ENCODE results near the gene MMD2. TPM values are rescaled to one million over a fixed set of nuclear protein-coding genes. Genes with fewer than 3 reads are reported as not detected.
"Not testable (repeated sequence)": the region's sequence is repeated elsewhere in the genome, so short reads cannot be mapped to it uniquely, and the experiment has no call there.

Gene MMD2
- total RNA-seq, 5 donors from 2014 or later (not counting 1 experiment from before 2014, with no cell fraction given) = not detected

- H3K27me3 Mint-ChIP-seq; H3K27ac Mint-ChIP-seq; H3K9me3 Mint-ChIP-seq; H3K27ac ChIP-seq (ENCODE audit: low read length); CTCF ChIA-PET; POLR2A ChIA-PET; H3K9me3 ChIP-seq; DNase-seq; H3K27me3 ChIP-seq (replicated peaks in 1 of 2; ENCODE audit: control insufficient read depth in 2 of 2, extremely low read depth in 1 of 2, insufficient read depth in 2 of 2, low read length in 1 of 2); H3K4me3 ChIP-seq (ENCODE audit: control insufficient read depth in 1 of 2, extremely low read depth in 1 of 2, low read length in 1 of 2); ATAC-seq (replicated peaks in 1 of 4): not testable (repeated sequence)
- Histone ChIP-seq H3K4me1 (ENCODE audit: control insufficient read depth in 1 of 2, extremely low read depth in 1 of 2, insufficient read depth in 2 of 2, low read length in 2 of 2) (peaks cover 2 to 23% of the 10 kb centered on the region in 2 experiments), H3K36me3 (ENCODE audit: control insufficient read depth in 2 of 2, extremely low read depth in 1 of 2, insufficient read depth in 1 of 2, low read length in 1 of 2) (peaks cover 0 to 31% of the 10 kb centered on the region in 2 donors)
- Mint-ChIP-seq H3K4me1 (peaks cover 46 to 53% (median 47%) of the 10 kb centered on the region in 3 donors), H3K36me3 (peaks cover 36% of the 10 kb centered on the region), H3K4me3 (peak overlapping the region; percentile 63 to 91 (median 72))
- 98% methylated on average over 7 of the region's 13 CpGs for WGBS (ENCODE audit: insufficient coverage)
Observed at GRCh38 chr7:4975626-4976025, 16.6 kb upstream of the MMD2 start.

- Mint-ChIP-seq H3K27ac (peak overlapping the region; percentile 96 to 97), H3K36me3 (peaks cover 26% of the 10 kb centered on the region), H3K4me1 (peaks cover 32 to 39% (median 33%) of the 10 kb centered on the region in 3 donors), H3K27me3 (no peaks in the 10 kb centered on the region), H3K4me3 (peak overlapping the region; percentile 91 to 96 (median 94)), H3K9me3 (no peaks in the 10 kb centered on the region)
- DNase-seq (peak; percentile 89 to 96 (median 93)), ATAC-seq (replicated peaks in 1 of 4) (peak; percentile 96 to 98 (median 97))
- H3K9me3 ChIP-seq = no peaks in the 10 kb centered on the region
- H3K27me3 ChIP-seq (replicated peaks in 1 of 2; ENCODE audit: control insufficient read depth in 2 of 2, extremely low read depth in 1 of 2, insufficient read depth in 2 of 2, low read length in 1 of 2) = no peaks in the 10 kb centered on the region
- H3K4me3 ChIP-seq (ENCODE audit: control insufficient read depth in 1 of 2, extremely low read depth in 1 of 2, low read length in 1 of 2) = peak overlapping the region; percentile 58 to 70
- POLR2A ChIA-PET = interaction anchor here (0.7 kb wide), 2 partner anchors 28 to 135 kb away, joined by 5 to 9 read pairs; no protein-coding TSS in a partner anchor
- peaks cover 0 to 22% of the 10 kb centered on the region in 2 donors for H3K36me3 ChIP-seq (ENCODE audit: control insufficient read depth in 2 of 2, extremely low read depth in 1 of 2, insufficient read depth in 1 of 2, low read length in 1 of 2)
- CTCF ChIA-PET = interaction anchor here (0.6 to 1.5 kb wide), 17 partner anchors 9 to 1474 kb away, joined by 3 to 13 read pairs (median 4); partner anchors contain the start of genes RBAK (in 2 of the 2), AP5Z1 (in 1 of the 2), DAGLB (in 1 of the 2) and RADIL (in 1 of the 2)
- H3K27ac ChIP-seq (ENCODE audit: low read length) = peak overlapping the region; percentile 63
- H3K4me1 ChIP-seq (ENCODE audit: control insufficient read depth in 1 of 2, extremely low read depth in 1 of 2, insufficient read depth in 2 of 2, low read length in 2 of 2) = peaks cover 0 to 23% of the 10 kb centered on the region in 2 experiments
- WGBS (ENCODE audit: insufficient coverage) = under 1% methylated on average over 38 of the region's 41 CpGs
Observed at GRCh38 chr7:4973728-4974198, 14.8 kb upstream of the MMD2 start.

DNA sequence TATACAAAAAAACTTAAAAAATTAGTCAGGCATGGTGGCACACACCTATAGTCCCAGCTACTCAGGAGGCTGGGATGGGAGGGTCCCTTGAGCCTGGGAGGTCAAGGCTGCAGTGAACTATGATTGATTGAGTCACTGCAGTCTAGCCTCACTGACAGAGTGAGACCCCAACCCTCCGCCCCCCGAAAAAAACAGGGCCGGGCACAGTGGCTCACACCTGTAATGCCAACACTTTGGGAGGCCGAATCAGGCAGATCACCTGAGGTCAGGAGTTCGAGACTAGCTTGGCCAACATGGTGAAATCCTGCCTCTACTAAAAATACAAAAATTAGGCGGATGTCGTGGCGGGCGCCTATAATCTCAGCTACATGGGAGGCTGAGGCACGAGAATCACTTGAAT lies 13.5 kb upstream of the MMD2 start:
- peaks cover 13% of the 10 kb centered on the region for H3K36me3 Mint-ChIP-seq
- ChIA-PET CTCF (interaction anchor here (0.7 to 1.0 kb wide), 2 partner anchors 113 to 331 kb away, joined by 3 to 5 read pairs; no protein-coding TSS in a partner anchor), POLR2A (interaction anchor here in 1 of 2 donors (0.6 kb wide), 1 partner anchor 446 kb away, joined by 3 read pairs; no protein-coding TSS in a partner anchor)
- not testable (repeated sequence) for H3K4me3 ChIP-seq (ENCODE audit: control insufficient read depth in 1 of 2, extremely low read depth in 1 of 2, low read length in 1 of 2); H3K9me3 ChIP-seq; H3K9me3 Mint-ChIP-seq; DNase-seq; H3K27me3 Mint-ChIP-seq; ATAC-seq (replicated peaks in 1 of 4); H3K27me3 ChIP-seq (replicated peaks in 1 of 2; ENCODE audit: control insufficient read depth in 2 of 2, extremely low read depth in 1 of 2, insufficient read depth in 2 of 2, low read length in 1 of 2); H3K27ac Mint-ChIP-seq; H3K27ac ChIP-seq (ENCODE audit: low read length)
- peak overlapping the region in 1 of 3 donors; percentile 91 for H3K4me3 Mint-ChIP-seq
- H3K36me3 ChIP-seq (ENCODE audit: control insufficient read depth in 2 of 2, extremely low read depth in 1 of 2, insufficient read depth in 1 of 2, low read length in 1 of 2) = peaks cover 0 to 10% of the 10 kb centered on the region in 2 donors
- H3K4me1 ChIP-seq (ENCODE audit: control insufficient read depth in 1 of 2, extremely low read depth in 1 of 2, insufficient read depth in 2 of 2, low read length in 2 of 2) = peaks cover 0 to 17% of the 10 kb centered on the region in 2 experiments
- peaks cover 22 to 28% (median 24%) of the 10 kb centered on the region in 3 donors for H3K4me1 Mint-ChIP-seq
- WGBS (ENCODE audit: insufficient coverage) = 80% methylated on average over 2 of the region's 10 CpGs

GRCh38 chr7:4965295-4966022 lies 6.5 kb upstream of the MMD2 start:
- Histone ChIP-seq H3K27ac (ENCODE audit: low read length) (no peak overlapping the region), H3K4me3 (ENCODE audit: control insufficient read depth in 1 of 2, extremely low read depth in 1 of 2, low read length in 1 of 2) (no peak overlapping the region), H3K36me3 (ENCODE audit: control insufficient read depth in 2 of 2, extremely low read depth in 1 of 2, insufficient read depth in 1 of 2, low read length in 1 of 2) (no peaks in the 10 kb centered on the region), H3K9me3 (no peaks in the 10 kb centered on the region), H3K27me3 (replicated peaks in 1 of 2; ENCODE audit: control insufficient read depth in 2 of 2, extremely low read depth in 1 of 2, insufficient read depth in 2 of 2, low read length in 1 of 2) (peaks cover 0 to 41% of the 10 kb centered on the region in 2 experiments), H3K4me1 (ENCODE audit: control insufficient read depth in 1 of 2, extremely low read depth in 1 of 2, insufficient read depth in 2 of 2, low read length in 2 of 2) (no peaks in the 10 kb centered on the region)
- no peaks in the 10 kb centered on the region for H3K9me3 Mint-ChIP-seq
- ATAC-seq (replicated peaks in 1 of 4) (no peak), DNase-seq (no peak)
- H3K36me3 Mint-ChIP-seq = no peaks in the 10 kb centered on the region
- POLR2A ChIA-PET = no interaction called here
- WGBS (ENCODE audit: insufficient coverage) = 75% methylated on average over 3 of the region's 11 CpGs
- H3K4me1 Mint-ChIP-seq = peaks cover 0 to 2% (median 0%) of the 10 kb centered on the region in 3 donors
- H3K4me3 Mint-ChIP-seq = no peak overlapping the region
- no peak overlapping the region for H3K27ac Mint-ChIP-seq
- CTCF ChIA-PET = no interaction called here
- H3K27me3 Mint-ChIP-seq = peaks cover 9 to 37% of the 10 kb centered on the region in 2 donors

DNA sequence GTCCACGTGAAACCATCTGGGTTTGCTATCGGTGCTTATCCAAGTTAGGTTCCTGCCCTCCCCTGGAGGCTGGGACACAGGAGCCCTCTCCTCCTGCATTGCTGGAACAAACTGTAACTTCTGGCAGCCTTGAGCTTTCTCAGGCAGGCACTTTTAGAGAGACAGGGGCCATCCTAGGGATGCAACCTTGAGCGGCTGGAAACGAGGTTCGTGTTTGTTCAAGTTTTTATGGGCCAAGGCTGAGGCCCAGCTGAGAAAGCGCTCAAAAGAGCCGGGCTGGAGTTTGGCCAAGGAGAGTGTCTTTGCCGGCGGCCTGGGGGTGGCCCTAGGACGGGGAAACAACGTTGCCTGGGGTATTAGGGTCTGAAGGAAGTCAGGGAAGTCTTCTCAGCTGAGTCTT lies 5.5 kb upstream of the MMD2 start:
- DNase-seq (no peak), ATAC-seq (replicated peaks in 1 of 4) (no peak)
- H3K27me3 ChIP-seq (replicated peaks in 1 of 2; ENCODE audit: control insufficient read depth in 2 of 2, extremely low read depth in 1 of 2, insufficient read depth in 2 of 2, low read length in 1 of 2) = peaks cover 0 to 45% of the 10 kb centered on the region in 2 experiments
- no peak overlapping the region for H3K27ac Mint-ChIP-seq
- no peaks in the 10 kb centered on the region for H3K9me3 ChIP-seq
- H3K9me3 Mint-ChIP-seq = no peaks in the 10 kb centered on the region
- peaks cover 0 to 2% (median 0%) of the 10 kb centered on the region in 3 donors for H3K4me1 Mint-ChIP-seq
- H3K36me3 ChIP-seq (ENCODE audit: control insufficient read depth in 2 of 2, extremely low read depth in 1 of 2, insufficient read depth in 1 of 2, low read length in 1 of 2) = no peaks in the 10 kb centered on the region
- no peak overlapping the region for H3K4me3 ChIP-seq (ENCODE audit: control insufficient read depth in 1 of 2, extremely low read depth in 1 of 2, low read length in 1 of 2)
- ChIA-PET CTCF (no interaction called here), POLR2A (no interaction called here)
- no peak overlapping the region for H3K4me3 Mint-ChIP-seq
- peaks cover 0 to 3% of the 10 kb centered on the region in 2 experiments for H3K4me1 ChIP-seq (ENCODE audit: control insufficient read depth in 1 of 2, extremely low read depth in 1 of 2, insufficient read depth in 2 of 2, low read length in 2 of 2)
- H3K27me3 Mint-ChIP-seq = peaks cover 9 to 39% of the 10 kb centered on the region in 2 donors
- WGBS (ENCODE audit: insufficient coverage) = 66% methylated on average over 11 of the region's 11 CpGs
- H3K27ac ChIP-seq (ENCODE audit: low read length) = no peak overlapping the region
- no peaks in the 10 kb centered on the region for H3K36me3 Mint-ChIP-seq

DNA sequence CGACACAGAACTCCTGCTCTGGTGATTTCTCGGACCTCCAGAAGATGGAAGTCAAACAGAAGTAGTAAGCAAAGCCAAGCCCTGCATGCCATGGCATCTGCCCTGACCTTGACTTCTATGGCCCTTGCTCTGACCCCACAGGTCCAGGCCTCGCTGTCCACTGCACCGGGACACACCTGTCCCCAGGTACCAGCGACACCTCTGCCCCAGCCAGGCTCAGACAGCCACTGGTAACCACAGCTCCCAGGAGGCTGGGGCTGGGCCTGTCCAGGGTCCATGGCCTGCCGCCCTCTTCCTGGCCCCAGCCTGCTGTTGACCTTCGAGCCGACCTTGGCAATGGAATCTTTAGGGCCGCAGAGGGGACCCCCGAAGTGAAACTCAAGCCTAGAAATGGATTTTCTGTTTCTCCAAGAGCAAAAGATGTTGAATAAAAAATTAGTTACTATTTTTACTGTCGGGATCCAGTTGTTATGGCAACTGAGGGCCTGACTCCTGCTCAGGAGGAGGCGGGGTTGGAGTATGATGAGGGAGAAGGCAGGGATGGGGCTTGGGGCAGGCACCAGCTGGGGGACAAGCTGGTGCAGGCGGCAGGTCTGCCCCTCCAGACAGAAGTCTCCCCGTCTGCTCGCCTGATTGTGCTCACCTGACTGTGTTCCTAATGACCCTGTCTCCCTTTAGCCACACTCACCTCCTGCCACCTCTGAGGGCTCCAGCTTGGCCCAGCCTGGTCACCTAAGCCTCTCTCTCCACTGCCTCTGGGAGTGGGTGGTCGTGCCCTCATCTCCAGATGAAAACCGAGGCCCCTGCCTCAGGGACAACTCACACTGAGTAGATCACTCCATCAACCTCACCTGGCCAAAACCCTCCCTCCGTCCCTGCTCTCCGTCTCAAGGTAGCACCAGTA lies 4.1 kb upstream of the MMD2 start:
- CTCF ChIA-PET = no interaction called here

More for the DNA sequence above, 4.1 kb upstream of the MMD2 start:
- DNase-seq (no peak), ATAC-seq (replicated peaks in 1 of 4) (no peak)
- no peaks in the 10 kb centered on the region for H3K36me3 ChIP-seq (ENCODE audit: control insufficient read depth in 2 of 2, extremely low read depth in 1 of 2, insufficient read depth in 1 of 2, low read length in 1 of 2)
- 77% methylated on average over 13 of the region's 19 CpGs for WGBS (ENCODE audit: insufficient coverage)
- H3K4me1 ChIP-seq (ENCODE audit: control insufficient read depth in 1 of 2, extremely low read depth in 1 of 2, insufficient read depth in 2 of 2, low read length in 2 of 2) = peaks cover 0 to 3% of the 10 kb centered on the region in 2 experiments
- H3K4me3 ChIP-seq (ENCODE audit: control insufficient read depth in 1 of 2, extremely low read depth in 1 of 2, low read length in 1 of 2) = no peak overlapping the region
- no peak overlapping the region for H3K27ac ChIP-seq (ENCODE audit: low read length)
- Mint-ChIP-seq H3K36me3 (no peaks in the 10 kb centered on the region), H3K9me3 (no peaks in the 10 kb centered on the region), H3K4me1 (peaks cover 5 to 7% (median 6%) of the 10 kb centered on the region in 3 donors), H3K27ac (no peak overlapping the region), H3K27me3 (peaks cover 14 to 44% of the 10 kb centered on the region in 2 donors), H3K4me3 (no peak overlapping the region)
- POLR2A ChIA-PET = no interaction called here
- no peaks in the 10 kb centered on the region for H3K9me3 ChIP-seq
- H3K27me3 ChIP-seq (replicated peaks in 1 of 2; ENCODE audit: control insufficient read depth in 2 of 2, extremely low read depth in 1 of 2, insufficient read depth in 2 of 2, low read length in 1 of 2) = peaks cover 0 to 51% of the 10 kb centered on the region in 2 experiments

Measured in T-cell (primary cell).